Liver (tissue), 9 donors: Measurements from ENCODE around the gene PTPN2. TPM values are rescaled to one million over a fixed set of nuclear protein-coding genes. Genes with fewer than 3 reads are reported as not detected.

Experiments
- DNase-seq: peaks from one replicate; pipeline ENCODE4 v3.0.0-alpha.2; 2017; ENCODE audit warnings: low spot score
- H3K27ac ChIP-seq, 2 donors: one replicate each; pipeline ENCODE4 v1.7.0; 2013; ENCODE audit warnings: inconsistent platforms in 2 of 2, low read length in 2 of 2, control low read depth in 1 of 2, low read depth in 1 of 2, mild to moderate bottlenecking in 1 of 2
- H3K27me3 ChIP-seq, 4 donors: one replicate each; pipeline versions ENCODE4 v1.6.1 to v1.7.0; 2013; ENCODE audit warnings: low read length in 3 of 4, inconsistent platforms in 1 of 4, mild to moderate bottlenecking in 1 of 4, moderate library complexity in 1 of 4; ENCODE audit not compliant: control insufficient read depth in 4 of 4, insufficient read depth in 4 of 4
- H3K36me3 ChIP-seq, 4 donors: one replicate each; pipeline versions ENCODE4 v1.6.1 to v1.7.0; 2013; ENCODE audit warnings: low read length in 3 of 4, mild to moderate bottlenecking in 3 of 4, low read depth in 1 of 4, moderate library complexity in 1 of 4; ENCODE audit not compliant: control insufficient read depth in 4 of 4, insufficient read depth in 3 of 4
- H3K4me1 ChIP-seq, 4 donors: one replicate each; pipeline versions ENCODE4 v1.6.1 to v1.7.0; 2013; ENCODE audit warnings: low read length in 3 of 4, mild to moderate bottlenecking in 3 of 4, moderate library complexity in 1 of 4; ENCODE audit not compliant: control insufficient read depth in 4 of 4, insufficient read depth in 4 of 4
- H3K4me3 ChIP-seq, 3 donors: one replicate each; pipeline versions ENCODE4 v1.6.1 to v1.7.0; 2013; ENCODE audit warnings: low read length in 3 of 3, control low read depth in 1 of 3, low read depth in 1 of 3, mild to moderate bottlenecking in 1 of 3
- H3K9ac ChIP-seq, 2 donors: one replicate each; pipeline ENCODE4 v1.7.0; 2013; ENCODE audit warnings: low read length in 2 of 2, mild to moderate bottlenecking in 2 of 2, moderate library complexity in 2 of 2, control low read depth in 1 of 2, low read depth in 1 of 2
- H3K9me3 ChIP-seq, 4 donors: one replicate each; pipeline versions ENCODE4 v1.6.1 to v1.7.0; 2013; ENCODE audit warnings: low read length in 3 of 4; ENCODE audit not compliant: control insufficient read depth in 4 of 4
- ATF3 ChIP-seq: IDR thresholded peaks from 2 replicates; pipeline ENCODE4 v1.6.1; 2016; ENCODE audit warnings: antibody characterized with exemption
- CTCF ChIP-seq: fragments of 150-350 bp; IDR thresholded peaks from 2 replicates; pipeline ENCODE4 v1.5.1; 2017; ENCODE audit warnings: improper control_type of control experiment, low read depth, low read length; ENCODE audit not compliant: missing input control
- EGR1 ChIP-seq, 2 donors: IDR thresholded peaks; 2 replicates each; pipeline ENCODE4 v1.6.1; 2016 to 2018; ENCODE audit warnings: antibody characterized with exemption in 2 of 2, low read depth in 2 of 2
- FOXA1 ChIP-seq: IDR thresholded peaks from 2 replicates; pipeline ENCODE4 v1.6.1; 2016; ENCODE audit warnings: antibody characterized with exemption
- HNF4A ChIP-seq, 2 donors: conservative IDR thresholded peaks; 2 replicates each; pipeline ENCODE4 v1.6.1; 2016; ENCODE audit warnings: antibody characterized with exemption in 2 of 2, mild to moderate bottlenecking in 2 of 2
- JUND ChIP-seq, 2 donors: IDR thresholded peaks; 2 replicates each; pipeline ENCODE4 v1.6.1; 2016; ENCODE audit warnings: antibody characterized with exemption in 2 of 2
- RAD21 ChIP-seq, 2 donors: IDR thresholded peaks; 2 replicates each; pipeline ENCODE4 v1.6.1; 2016; ENCODE audit warnings: antibody characterized with exemption in 2 of 2, mild to moderate bottlenecking in 2 of 2
- REST ChIP-seq: IDR thresholded peaks from 2 replicates; pipeline ENCODE4 v1.6.1; 2016; ENCODE audit warnings: antibody characterized with exemption, mild to moderate bottlenecking
- RXRA ChIP-seq, 2 donors: IDR thresholded peaks; 2 replicates each; pipeline ENCODE4 v1.6.1; 2017 to 2018; ENCODE audit warnings: antibody characterized with exemption in 2 of 2, mild to moderate bottlenecking in 1 of 2
- SP1 ChIP-seq: IDR thresholded peaks from 2 replicates; pipeline ENCODE4 v1.6.1; 2018; ENCODE audit warnings: antibody characterized with exemption, mild to moderate bottlenecking
- TAF1 ChIP-seq: conservative IDR thresholded peaks from 2 replicates; pipeline ENCODE4 v1.6.1; 2016; ENCODE audit warnings: antibody characterized with exemption, mild to moderate bottlenecking
- YY1 ChIP-seq: IDR thresholded peaks from 2 replicates; pipeline ENCODE4 v1.6.1; 2016; ENCODE audit warnings: antibody characterized with exemption, mild to moderate bottlenecking
- WGBS: extraction: QIAGEN DNeasy Blood & Tissue Kit; methylation state at CpG from one replicate; pipeline ENCODE4 v1.1.7; 2013; 5-methylcytosine and 5-hydroxymethylcytosine counted together
- polyA plus RNA-seq, 2 donors: library from polyadenylated mRNA; stranded (reverse) in 1 of 2; unstranded in 1 of 2; fragments of 200-250 nt in 1 of 2; fragments of >200 nt in 1 of 2; fragmentation: Nextera tagmentation in 1 of 2; extraction: Ambion mirVana in 1 of 2; gene quantifications; one replicate each; pipeline versions ENCODE4 v1.2.1 to v1.2.3, GENCODE V29; 2013 to 2015
- total RNA-seq, 2 donors: library from RNA; depleted of rRNA; stranded (reverse); fragments of >200 nt; gene quantifications; one replicate each; pipeline ENCODE4 v1.2.3, GENCODE V29; 2014
- TF ChIP-seq, protein P1 (sequence below): IDR thresholded peaks from 2 replicates; pipeline ENCODE4 v1.6.1; 2016; ENCODE audit warnings: antibody characterized with exemption
- donor health status: healthy.
- donor health status: healthy.
- donor health status: healthy.
- donor health status: healthy.
- donor health status: healthy.

Gene PTPN2
- total and polyA plus RNA-seq, 4 donors, result 9.2 to 21.2 (median 14.9) TPM

DNA sequence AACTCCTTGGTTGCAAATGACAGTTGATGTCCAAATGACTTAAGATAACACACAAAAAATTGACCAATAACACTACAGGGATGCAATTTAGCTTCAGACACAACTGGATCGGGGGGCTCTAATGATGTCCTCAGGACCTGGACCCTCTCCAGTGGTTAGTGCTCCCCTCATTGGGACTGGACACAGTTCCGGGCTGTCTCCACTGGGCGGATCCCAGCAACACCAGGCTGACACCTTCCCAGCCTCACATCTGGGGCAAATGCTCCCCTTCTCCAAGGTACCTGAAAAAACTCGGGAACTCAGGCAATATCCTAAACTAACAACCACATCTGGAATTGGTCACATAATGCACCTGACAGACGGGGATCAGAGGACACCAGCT lies 132.5 kb downstream of the PTPN2 start:
- no peak for DNase-seq
- Histone ChIP-seq H3K4me1 (no peaks in the 10 kb centered on the region), H3K9me3 (no peaks in the 10 kb centered on the region), H3K27me3 (no peaks in the 10 kb centered on the region), H3K36me3 (no peaks in the 10 kb centered on the region), H3K9ac (no peak overlapping the region), H3K27ac (no peak overlapping the region), H3K4me3 (no peak overlapping the region)
- WGBS, result 86% methylated on average over 5 of the region's 5 CpGs
- TF ChIP-seq YY1 (no peak), SP1 (no peak), JUND (IDR thresholded peaks at IDR 0.05) (no peak), ATF3 (no peak), TAF1 (no peak), RXRA (IDR thresholded peaks at IDR 0.05) (no peak)

GRCh38 chr18:12750715-12751502 lies 133.1 kb downstream of the PTPN2 start:
- no peaks in the 10 kb centered on the region for H3K36me3 ChIP-seq
- 94% methylated on average over 18 of the region's 18 CpGs for WGBS
- no peak overlapping the region for H3K27ac ChIP-seq
- H3K9me3 ChIP-seq, result no peaks in the 10 kb centered on the region
- H3K27me3 ChIP-seq, result no peaks in the 10 kb centered on the region
- no peaks in the 10 kb centered on the region for H3K4me1 ChIP-seq
- no peak for TF ChIP-seq ATF3
- TF ChIP-seq EGR1 (IDR thresholded peaks at IDR 0.05; ENCODE audit: low read depth in 2 of 2), result no peak
- no peak for TF ChIP-seq CTCF
- no peak for TF ChIP-seq TAF1
- TF ChIP-seq, protein P1, sequence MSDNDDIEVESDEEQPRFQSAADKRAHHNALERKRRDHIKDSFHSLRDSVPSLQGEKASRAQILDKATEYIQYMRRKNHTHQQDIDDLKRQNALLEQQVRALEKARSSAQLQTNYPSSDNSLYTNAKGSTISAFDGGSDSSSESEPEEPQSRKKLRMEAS, result no peak
- no peak for TF ChIP-seq HNF4A (conservative IDR thresholded peaks at IDR 0.05)
- no peak for TF ChIP-seq RAD21 (IDR thresholded peaks at IDR 0.05)
- TF ChIP-seq FOXA1, result no peak
- no peak for TF ChIP-seq SP1
- no peak for TF ChIP-seq YY1
- TF ChIP-seq RXRA (IDR thresholded peaks at IDR 0.05), result no peak
- no peak for TF ChIP-seq REST
- H3K4me3 ChIP-seq, result no peak overlapping the region
- no peak overlapping the region for H3K9ac ChIP-seq
- DNase-seq, result no peak
